GM10248 (cell line): ENCODE results near the gene HDC.

Experiments used
- CTCF ChIA-PET: fragments of 300-600 bp; sonication (Branson Sonifier 250); formaldehyde crosslinking; extraction: SDS; loops from one replicate; lab custom pipeline; 2021; ENCODE audit warnings: antibody characterized with exemption; lab: Yijun Ruan, JAX
- POLR2A ChIA-PET: fragments of 350-650 bp; sonication (Branson Sonifier 250); formaldehyde crosslinking; extraction: SDS; loops from one replicate; lab custom pipeline; 2020; ENCODE audit warnings: antibody characterized with exemption; lab: Yijun Ruan, JAX
- DNase-seq: peaks from one replicate; pipeline ENCODE4 v3.0.0; 2012; ENCODE audit errors: extremely low spot score
- CTCF ChIP-seq: IDR thresholded peaks from 2 replicates; pipeline ENCODE4 v1.5.1; 2012; ENCODE audit warnings: mild to moderate bottlenecking, low read depth; ENCODE audit errors: extremely low read depth, missing control alignments, control extremely low read depth

Gene HDC

GRCh38 chr15:50244959-50245624, 20.4 kb downstream of the HDC start:
- no peak for TF ChIP-seq CTCF
- no peak for DNase-seq
- ChIA-PET POLR2A (no interaction called here), CTCF (interaction anchor here (1.0 to 1.4 kb wide), 3 partner anchors 9 to 76 kb away, joined by 3 read pairs; no protein-coding TSS in a partner anchor)

- ChIA-PET POLR2A (interaction anchor here (0.6 kb wide), 1 partner anchor 108 kb away, joined by 6 read pairs; no protein-coding TSS in a partner anchor), CTCF (interaction anchor here (1.0 kb wide), 1 partner anchor 10 kb away, joined by 3 read pairs; no protein-coding TSS in a partner anchor)
- DNase-seq: no peak
- no peak for TF ChIP-seq CTCF
Measured at GRCh38 chr15:50244153-50244552, 21.4 kb downstream of the HDC start.

- DNase-seq: no peak
- TF ChIP-seq CTCF: no peak
- ChIA-PET CTCF (interaction anchor here (0.8 to 1.9 kb wide), 4 partner anchors 10 to 76 kb away, joined by 3 to 7 read pairs (median 4); no protein-coding TSS in a partner anchor), POLR2A (no interaction called here)
Measured at GRCh38 chr15:50241684-50242450, 23.7 kb downstream of the HDC start.

DNA sequence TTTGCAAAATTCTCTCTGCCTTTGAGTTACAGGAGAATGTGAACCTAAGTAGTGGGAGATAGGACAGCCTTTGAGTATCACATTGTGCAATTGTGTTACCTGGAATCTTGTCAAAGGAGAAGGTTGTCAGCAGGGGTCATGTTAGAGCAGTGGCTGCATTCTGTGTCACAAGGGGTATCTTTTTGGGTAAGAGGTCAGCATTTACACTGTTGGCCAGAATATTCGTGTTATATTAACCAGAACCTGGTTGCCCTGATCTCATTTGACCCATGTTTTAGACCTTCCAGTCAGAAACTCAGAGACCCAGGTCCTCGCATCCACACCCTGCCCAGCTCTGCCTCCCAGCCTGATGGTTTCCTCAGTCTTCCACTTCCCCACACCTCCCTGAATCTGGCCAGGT, 27.3 kb downstream of the HDC start:
- CTCF ChIA-PET: interaction anchor here (1.8 kb wide), 1 partner anchor 9 kb away, joined by 6 read pairs; no protein-coding TSS in a partner anchor
- no peak for TF ChIP-seq CTCF
- DNase-seq: no peak
- POLR2A ChIA-PET: no interaction called here

DNA sequence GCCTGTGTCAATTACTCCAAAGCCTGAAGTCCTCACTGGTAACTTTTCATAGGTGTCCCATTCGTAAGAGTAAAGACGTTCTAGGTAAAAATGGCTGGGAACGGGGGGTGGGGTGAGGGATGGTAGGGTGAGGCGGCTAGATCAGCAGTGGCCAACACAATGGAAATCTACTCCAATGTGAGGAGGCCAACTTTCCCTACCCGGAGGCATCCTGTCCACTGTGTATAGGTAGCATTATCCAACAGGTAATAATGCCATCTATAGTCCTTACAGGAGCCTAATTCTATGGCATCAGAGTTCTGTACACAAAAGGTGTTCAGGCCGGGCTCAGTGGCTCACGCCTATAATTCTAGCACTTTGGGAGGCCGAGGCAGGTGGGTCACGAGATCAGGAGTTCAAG, 29.1 kb downstream of the HDC start:
- ChIA-PET POLR2A (no interaction called here), CTCF (interaction anchor here (1.8 kb wide), 1 partner anchor 11 kb away, joined by 6 read pairs; no protein-coding TSS in a partner anchor)
- TF ChIP-seq CTCF: no peak
- DNase-seq: no peak

GRCh38 chr15:50235794-50236193, 29.7 kb downstream of the HDC start:
- POLR2A ChIA-PET: no interaction called here
- no peak for TF ChIP-seq CTCF
- no peak for DNase-seq
- CTCF ChIA-PET: no interaction called here
